Stimulated activated CD4-positive, alpha-beta T cell treated with anti-CD3 and anti-CD28 coated beads, Interleukin-4, amount 100 ng/mL, for 4 hours (primary cell): ENCODE measurements around the gene SLC10A3.

Experiments used
- DNase-seq, 2 experiments: peaks; one replicate each; pipeline ENCODE4 v3.0.0-alpha.2; 2020

The SLC10A3 gene

GRCh38 chrX:154482786-154483185, 7.6 kb downstream of the SLC10A3 start:
- DNase-seq = no peak

GRCh38 chrX:154481911-154482601, 8.4 kb downstream of the SLC10A3 start:
- DNase-seq = no peak

- DNase-seq = no peak
Observed at GRCh38 chrX:154481195-154481594, 9.2 kb downstream of the SLC10A3 start.

DNA sequence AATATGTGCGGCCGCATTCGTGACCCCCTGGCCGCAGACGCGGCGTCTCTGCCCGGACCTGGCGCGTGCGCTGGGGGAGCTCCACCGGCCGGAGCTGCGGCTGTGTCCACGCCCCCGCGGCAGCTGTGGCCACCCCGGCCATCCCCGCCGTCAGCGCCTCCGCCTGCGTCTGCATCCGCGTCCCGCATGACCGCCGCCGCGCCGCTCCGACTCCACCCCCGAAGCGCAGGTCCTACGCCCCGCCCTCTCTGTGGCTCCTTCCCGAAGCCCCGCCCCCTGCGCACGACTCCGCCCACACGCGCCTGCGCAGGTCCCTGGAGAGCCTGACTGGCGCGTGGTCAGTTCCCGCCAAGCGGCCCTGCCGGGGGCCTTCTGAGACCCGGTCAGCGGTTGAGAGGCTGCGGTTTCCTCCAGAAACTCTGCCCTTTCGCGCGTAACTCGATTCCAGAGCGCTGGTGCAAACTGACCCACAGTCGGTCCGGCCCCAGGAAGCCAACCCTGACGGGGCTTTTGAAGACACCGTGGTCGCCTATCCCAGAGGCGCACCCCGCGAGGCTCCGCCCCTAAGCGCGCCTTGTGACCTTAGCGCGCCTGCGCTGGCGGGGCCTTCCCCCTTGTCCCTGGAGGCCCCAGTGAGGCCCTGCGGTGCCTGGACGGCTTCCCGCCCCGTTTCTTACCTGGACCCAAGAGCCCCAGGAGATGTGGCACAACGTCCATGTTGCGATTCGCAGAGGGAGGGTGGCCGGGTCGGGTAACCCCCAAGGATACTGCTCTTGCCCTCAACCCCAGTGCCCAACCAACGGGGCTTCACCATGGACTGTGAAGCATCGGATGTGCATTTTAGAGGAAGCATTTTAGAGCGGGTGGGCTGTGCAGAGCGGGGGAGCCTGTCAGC, 11.5 kb downstream of the SLC10A3 start, which contains the start of gene LAGE3:
LAGE3 (minus strand) TSS at position 554 of the 895 bp plus-strand sequence; CDS start at position 188, 366 bp downstream.
- peak; percentile 89 to 92 for DNase-seq

- no peak for DNase-seq
Observed at GRCh38 chrX:154477891-154478477, 12.4 kb downstream of the SLC10A3 start.

- DNase-seq = no peak
Observed at GRCh38 chrX:154476821-154477220, 13.6 kb downstream of the SLC10A3 start.

- DNase-seq = no peak
Observed at GRCh38 chrX:154473683-154474082, 16.7 kb downstream of the SLC10A3 start.

- no peak for DNase-seq
Observed at GRCh38 chrX:154472685-154473632, 17.5 kb downstream of the SLC10A3 start.

GRCh38 chrX:154471839-154472684, 18.4 kb downstream of the SLC10A3 start:
- no peak for DNase-seq

DNA sequence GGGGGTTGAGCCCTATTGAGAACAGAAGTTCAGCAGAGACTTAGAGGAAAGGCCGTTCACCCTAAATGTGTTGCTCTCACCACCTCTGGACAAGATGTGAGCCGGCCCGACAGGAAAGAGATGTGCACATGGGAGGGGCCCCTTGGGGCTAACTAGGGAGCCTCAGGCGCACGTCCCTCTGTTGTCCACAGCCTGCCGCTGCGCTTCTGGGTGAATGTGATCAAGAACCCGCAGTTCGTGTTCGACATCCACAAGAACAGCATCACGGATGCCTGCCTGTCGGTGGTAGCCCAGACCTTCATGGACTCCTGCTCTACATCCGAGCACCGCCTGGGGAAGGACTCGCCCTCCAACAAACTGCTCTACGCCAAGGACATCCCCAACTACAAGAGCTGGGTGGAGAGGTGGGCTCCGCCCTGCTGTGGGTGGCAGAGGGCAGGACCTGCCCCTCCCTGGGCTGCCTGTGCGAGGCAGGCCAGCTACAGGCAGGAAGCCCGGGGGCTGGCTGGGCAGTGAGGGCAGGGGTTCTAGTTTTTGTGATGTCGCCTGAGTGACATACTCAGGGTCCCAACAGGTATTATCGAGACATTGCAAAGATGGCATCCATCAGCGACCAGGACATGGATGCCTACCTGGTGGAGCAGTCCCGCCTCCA, 19.4 kb downstream of the SLC10A3 start:
- no peak for DNase-seq

GRCh38 chrX:154470434-154470833, 20.0 kb downstream of the SLC10A3 start:
- DNase-seq = no peak

- no peak for DNase-seq
Observed at GRCh38 chrX:154469880-154470279, 20.5 kb downstream of the SLC10A3 start.

GRCh38 chrX:154469114-154469513, 21.3 kb downstream of the SLC10A3 start:
- no peak for DNase-seq

DNA sequence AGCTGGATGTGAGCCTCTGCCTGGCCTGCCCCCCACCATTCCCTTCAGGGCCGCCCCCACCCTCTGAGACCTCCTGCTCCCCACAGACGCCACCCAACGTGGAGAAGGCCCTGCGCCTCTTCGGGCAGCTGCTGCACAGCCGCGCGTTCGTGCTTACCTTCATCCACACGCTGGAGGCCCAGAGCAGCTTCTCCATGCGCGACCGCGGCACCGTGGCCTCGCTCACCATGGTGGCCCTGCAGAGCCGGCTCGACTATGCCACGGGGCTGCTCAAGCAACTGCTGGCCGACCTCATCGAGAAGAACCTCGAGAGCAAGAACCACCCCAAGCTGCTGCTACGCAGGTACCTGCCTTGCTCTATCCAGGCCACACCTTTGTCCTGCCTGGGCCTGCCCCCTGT, 22.2 kb downstream of the SLC10A3 start:
- DNase-seq = no peak

DNA sequence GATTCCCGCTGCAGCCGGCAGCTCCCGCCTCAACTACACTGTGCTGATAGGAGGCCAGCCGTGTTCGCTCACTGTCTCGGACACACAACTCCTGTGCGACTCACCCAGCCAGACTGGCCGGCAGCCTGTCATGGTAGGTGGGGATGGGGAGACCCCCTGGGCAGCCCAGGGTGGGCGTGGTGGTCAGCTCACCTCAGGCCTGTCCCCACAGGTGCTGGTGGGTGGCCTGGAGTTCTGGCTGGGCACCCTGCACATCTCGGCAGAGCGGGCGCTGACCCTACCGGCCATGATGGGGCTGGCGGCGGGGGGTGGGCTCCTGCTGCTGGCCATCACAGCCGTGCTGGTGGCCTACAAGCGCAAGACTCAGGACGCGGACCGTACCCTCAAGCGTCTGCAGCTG, 22.9 kb downstream of the SLC10A3 start:
- no peak for DNase-seq

GRCh38 chrX:154466907-154467306, 23.5 kb downstream of the SLC10A3 start:
- DNase-seq = no peak

- no peak for DNase-seq
Observed at GRCh38 chrX:154466036-154466435, 24.4 kb downstream of the SLC10A3 start.

DNA sequence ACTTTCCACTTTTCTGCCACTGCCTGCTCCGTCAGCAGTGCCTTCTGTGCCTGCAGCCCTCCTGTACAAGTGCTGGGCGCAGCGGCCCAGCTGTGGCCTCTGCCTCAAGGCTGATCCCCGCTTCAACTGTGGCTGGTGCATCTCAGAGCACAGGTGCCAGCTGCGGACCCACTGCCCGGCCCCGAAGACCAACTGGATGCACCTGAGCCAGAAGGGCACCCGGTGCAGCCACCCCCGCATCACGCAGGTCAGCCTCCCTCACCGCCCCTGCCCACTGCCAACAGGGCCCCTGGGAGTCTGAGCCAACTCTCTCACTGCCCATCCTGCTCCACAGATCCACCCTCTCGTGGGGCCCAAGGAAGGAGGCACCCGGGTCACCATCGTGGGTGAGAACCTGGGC, 24.8 kb downstream of the SLC10A3 start:
- DNase-seq = no peak

DNA sequence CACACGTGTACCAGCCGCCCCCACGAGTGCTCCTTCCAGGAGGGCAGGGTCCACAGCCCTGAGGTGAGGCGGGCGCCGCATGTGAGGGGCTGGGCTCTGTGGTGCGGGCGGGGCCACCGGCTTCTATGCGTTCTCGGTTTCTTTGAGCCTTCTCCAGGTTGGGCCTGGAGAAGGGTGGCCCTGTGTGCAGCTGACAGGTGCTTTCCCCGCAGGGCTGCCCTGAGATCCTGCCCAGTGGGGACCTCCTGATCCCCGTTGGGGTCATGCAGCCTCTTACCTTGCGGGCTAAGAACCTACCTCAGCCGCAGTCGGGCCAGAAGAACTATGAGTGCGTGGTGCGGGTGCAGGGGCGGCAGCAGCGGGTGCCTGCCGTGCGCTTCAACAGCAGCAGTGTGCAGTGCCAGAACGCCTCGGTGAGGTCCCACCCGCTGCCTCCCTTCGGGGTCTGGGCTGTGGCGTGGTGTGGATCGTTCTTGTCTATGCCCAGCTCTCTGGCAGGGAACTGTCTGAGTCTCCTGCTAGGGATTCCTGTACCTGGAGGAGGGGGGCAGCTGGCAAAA, 25.5 kb downstream of the SLC10A3 start:
- DNase-seq = no peak

DNA sequence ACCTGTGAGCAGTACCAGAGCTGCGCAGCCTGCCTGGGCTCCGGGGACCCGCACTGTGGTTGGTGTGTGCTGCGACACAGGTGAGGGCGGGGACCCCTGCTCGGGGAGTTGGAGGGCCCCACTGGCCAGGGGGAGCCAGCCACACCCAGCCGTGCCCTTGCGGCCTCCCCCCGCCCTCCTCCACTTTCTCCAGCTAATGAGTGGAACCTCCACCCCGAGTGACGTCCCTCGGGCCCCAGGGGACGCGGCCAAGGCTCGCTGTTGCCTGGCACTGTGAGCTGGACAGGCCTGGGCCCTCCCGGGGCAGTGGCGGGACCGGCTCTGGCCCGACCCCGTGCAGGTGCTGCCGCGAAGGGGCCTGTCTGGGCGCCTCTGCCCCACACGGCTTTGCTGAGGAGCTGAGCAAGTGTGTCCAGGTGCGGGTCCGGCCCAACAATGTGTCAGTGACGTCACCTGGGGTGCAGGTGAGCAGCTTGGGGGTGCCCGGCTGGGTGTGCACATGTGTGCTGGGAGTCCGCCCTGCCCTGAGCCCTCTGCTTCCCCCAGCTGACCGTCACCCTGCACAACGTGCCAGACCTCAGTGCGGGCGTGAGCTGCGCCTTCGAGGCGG, 26.7 kb downstream of the SLC10A3 start:
- DNase-seq = no peak
